ENCODE data around the gene TF.

Gene TF

DNA sequence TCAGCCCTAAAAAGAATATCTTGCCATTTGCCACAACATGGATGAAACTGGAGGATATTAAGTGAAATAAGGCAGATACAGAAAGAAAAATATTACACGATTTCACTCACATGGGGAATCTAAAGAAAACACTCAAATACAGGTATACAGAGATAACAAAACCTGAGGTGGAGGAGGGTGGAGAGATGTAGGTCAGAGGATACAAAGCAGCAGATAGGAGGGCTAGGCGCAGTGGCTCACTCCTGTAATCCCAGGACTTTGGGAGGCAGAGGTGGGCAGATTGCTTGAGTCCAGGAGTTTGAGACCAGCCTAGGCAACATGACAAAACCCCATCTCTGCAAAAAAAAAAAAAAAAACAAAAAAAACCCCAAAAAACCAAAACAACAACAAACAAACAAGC is 36.3 kb downstream of the TF start:
- H3K4me3 ChIP-seq (replicated peaks; ENCODE audit: insufficient read depth, low read length), result no peak overlapping the region
- no peaks in the 10 kb centered on the region for H3K27me3 ChIP-seq (ENCODE audit: insufficient read depth, poor library complexity, severe bottlenecking)
- no peak for DNase-seq (ENCODE audit: low read depth in 1 of 2, low spot score in 1 of 2)
- H3K27ac ChIP-seq (replicated peaks), result no peak overlapping the region
- no peak for TF ChIP-seq GABPA (IDR thresholded peaks at IDR 0.05; ENCODE audit: low read depth)
- TF ChIP-seq, protein P1, sequence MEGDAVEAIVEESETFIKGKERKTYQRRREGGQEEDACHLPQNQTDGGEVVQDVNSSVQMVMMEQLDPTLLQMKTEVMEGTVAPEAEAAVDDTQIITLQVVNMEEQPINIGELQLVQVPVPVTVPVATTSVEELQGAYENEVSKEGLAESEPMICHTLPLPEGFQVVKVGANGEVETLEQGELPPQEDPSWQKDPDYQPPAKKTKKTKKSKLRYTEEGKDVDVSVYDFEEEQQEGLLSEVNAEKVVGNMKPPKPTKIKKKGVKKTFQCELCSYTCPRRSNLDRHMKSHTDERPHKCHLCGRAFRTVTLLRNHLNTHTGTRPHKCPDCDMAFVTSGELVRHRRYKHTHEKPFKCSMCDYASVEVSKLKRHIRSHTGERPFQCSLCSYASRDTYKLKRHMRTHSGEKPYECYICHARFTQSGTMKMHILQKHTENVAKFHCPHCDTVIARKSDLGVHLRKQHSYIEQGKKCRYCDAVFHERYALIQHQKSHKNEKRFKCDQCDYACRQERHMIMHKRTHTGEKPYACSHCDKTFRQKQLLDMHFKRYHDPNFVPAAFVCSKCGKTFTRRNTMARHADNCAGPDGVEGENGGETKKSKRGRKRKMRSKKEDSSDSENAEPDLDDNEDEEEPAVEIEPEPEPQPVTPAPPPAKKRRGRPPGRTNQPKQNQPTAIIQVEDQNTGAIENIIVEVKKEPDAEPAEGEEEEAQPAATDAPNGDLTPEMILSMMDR (IDR thresholded peaks at IDR 0.05; ENCODE audit: insufficient read depth, low read length), result no peak
- no peak for TF ChIP-seq SPI1 (IDR thresholded peaks at IDR 0.05; ENCODE audit: borderline replicate concordance, low read depth)
- TF ChIP-seq POLR2AphosphoS5 (IDR thresholded peaks at IDR 0.05; ENCODE audit: low read depth), result no peak
- TF ChIP-seq, protein P2, sequence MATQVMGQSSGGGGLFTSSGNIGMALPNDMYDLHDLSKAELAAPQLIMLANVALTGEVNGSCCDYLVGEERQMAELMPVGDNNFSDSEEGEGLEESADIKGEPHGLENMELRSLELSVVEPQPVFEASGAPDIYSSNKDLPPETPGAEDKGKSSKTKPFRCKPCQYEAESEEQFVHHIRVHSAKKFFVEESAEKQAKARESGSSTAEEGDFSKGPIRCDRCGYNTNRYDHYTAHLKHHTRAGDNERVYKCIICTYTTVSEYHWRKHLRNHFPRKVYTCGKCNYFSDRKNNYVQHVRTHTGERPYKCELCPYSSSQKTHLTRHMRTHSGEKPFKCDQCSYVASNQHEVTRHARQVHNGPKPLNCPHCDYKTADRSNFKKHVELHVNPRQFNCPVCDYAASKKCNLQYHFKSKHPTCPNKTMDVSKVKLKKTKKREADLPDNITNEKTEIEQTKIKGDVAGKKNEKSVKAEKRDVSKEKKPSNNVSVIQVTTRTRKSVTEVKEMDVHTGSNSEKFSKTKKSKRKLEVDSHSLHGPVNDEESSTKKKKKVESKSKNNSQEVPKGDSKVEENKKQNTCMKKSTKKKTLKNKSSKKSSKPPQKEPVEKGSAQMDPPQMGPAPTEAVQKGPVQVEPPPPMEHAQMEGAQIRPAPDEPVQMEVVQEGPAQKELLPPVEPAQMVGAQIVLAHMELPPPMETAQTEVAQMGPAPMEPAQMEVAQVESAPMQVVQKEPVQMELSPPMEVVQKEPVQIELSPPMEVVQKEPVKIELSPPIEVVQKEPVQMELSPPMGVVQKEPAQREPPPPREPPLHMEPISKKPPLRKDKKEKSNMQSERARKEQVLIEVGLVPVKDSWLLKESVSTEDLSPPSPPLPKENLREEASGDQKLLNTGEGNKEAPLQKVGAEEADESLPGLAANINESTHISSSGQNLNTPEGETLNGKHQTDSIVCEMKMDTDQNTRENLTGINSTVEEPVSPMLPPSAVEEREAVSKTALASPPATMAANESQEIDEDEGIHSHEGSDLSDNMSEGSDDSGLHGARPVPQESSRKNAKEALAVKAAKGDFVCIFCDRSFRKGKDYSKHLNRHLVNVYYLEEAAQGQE (IDR thresholded peaks at IDR 0.05; ENCODE audit: insufficient replicate concordance, low read depth), result no peak

DNA sequence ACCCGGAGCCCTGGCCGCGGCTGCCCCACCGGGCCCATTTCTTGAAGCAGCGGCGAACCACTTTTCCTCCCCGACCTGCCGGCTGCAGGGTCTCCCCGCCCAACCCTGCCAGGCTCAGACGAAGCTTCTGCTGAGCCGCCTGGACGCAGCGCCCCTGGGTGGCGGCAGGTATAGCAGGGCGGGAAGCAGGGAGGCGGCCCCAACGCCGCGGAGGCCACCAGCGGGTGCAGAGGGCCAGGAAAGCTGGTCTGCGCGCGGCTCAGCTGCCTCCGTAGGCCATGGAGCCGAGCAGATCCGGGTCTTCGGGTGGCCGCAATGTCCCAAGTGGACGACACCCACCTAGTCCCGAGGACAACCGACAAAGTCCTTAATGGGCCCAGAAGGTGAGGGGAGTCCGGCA is 37.6 kb downstream of the TF start:
- no peaks in the 10 kb centered on the region for H3K27me3 ChIP-seq (ENCODE audit: insufficient read depth, poor library complexity, severe bottlenecking)
- no peak for DNase-seq (ENCODE audit: low read depth in 1 of 2, low spot score in 1 of 2)
- H3K27ac ChIP-seq (replicated peaks), result no peak overlapping the region
- TF ChIP-seq SPI1 (IDR thresholded peaks at IDR 0.05; ENCODE audit: borderline replicate concordance, low read depth) (no peak), GABPA (IDR thresholded peaks at IDR 0.05; ENCODE audit: low read depth) (no peak), POLR2AphosphoS5 (IDR thresholded peaks at IDR 0.05; ENCODE audit: low read depth) (no peak)
- TF ChIP-seq, protein P1 (IDR thresholded peaks at IDR 0.05; ENCODE audit: insufficient read depth, low read length), result no peak
- TF ChIP-seq, protein P2 (IDR thresholded peaks at IDR 0.05; ENCODE audit: insufficient replicate concordance, low read depth), result no peak
- no peak overlapping the region for H3K4me3 ChIP-seq (replicated peaks; ENCODE audit: insufficient read depth, low read length)

DNA sequence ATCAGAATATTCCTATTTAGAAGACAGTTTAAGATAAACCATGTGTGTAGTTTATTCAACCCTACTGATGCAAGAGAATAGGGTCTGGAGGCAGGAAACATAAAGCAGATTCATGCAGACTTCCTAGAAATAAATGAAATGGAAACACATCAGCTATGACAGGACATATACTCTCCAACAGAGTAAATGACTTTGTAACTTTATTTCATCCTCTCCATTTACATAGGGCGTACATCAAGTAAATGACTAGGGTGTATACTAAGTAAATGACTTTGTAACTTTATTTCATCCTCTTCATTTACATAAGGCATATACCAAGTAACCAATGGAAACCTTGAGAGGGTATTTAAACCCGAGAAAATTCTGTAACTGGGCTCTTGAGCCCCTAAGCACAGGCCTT is 41.8 kb downstream of the TF start:
- Histone ChIP-seq H3K27me3 (ENCODE audit: insufficient read depth, poor library complexity, severe bottlenecking) (no peaks in the 10 kb centered on the region), H3K4me3 (replicated peaks; ENCODE audit: insufficient read depth, low read length) (no peak overlapping the region), H3K27ac (replicated peaks) (no peak overlapping the region)
- no peak for DNase-seq (ENCODE audit: low read depth in 1 of 2, low spot score in 1 of 2)
- TF ChIP-seq, protein P2 (IDR thresholded peaks at IDR 0.05; ENCODE audit: insufficient replicate concordance, low read depth), result no peak
- TF ChIP-seq GABPA (IDR thresholded peaks at IDR 0.05; ENCODE audit: low read depth) (no peak), SPI1 (IDR thresholded peaks at IDR 0.05; ENCODE audit: borderline replicate concordance, low read depth) (no peak), POLR2AphosphoS5 (IDR thresholded peaks at IDR 0.05; ENCODE audit: low read depth) (no peak)
- TF ChIP-seq, protein P1 (IDR thresholded peaks at IDR 0.05; ENCODE audit: insufficient read depth, low read length), result no peak
